Activated gamma-delta T cell (primary cell): ENCODE results near the gene PBOV1.
"Not testable (repeated sequence)": the region's sequence is repeated elsewhere in the genome, so short reads cannot be mapped to it uniquely, and the experiment has no call there.

Source experiments
- DNase-seq: peaks from one replicate; lab custom pipeline; 2025; lab: John Stamatoyannopoulos, UW

PBOV1 gene

DNA sequence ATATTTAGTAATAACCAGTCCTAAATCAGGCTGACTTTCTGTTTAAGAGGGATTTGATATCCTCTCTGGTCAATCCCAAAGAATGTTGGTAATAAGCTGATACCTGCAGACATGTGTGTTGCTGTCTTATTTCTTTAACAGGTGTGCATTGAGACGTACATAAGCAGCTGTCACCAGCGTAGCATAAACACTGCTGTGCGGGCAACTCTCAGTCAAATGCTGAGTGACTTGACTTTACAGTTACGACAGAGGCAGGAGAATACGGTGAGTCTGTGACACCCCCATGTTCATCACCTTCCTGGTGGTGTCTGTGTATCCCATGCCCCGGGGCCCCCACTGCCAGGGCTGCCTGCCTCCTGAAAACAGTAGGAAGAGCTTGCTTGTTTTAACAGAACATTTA lies 20.1 kb upstream of the PBOV1 start:
- no peak for DNase-seq

DNA sequence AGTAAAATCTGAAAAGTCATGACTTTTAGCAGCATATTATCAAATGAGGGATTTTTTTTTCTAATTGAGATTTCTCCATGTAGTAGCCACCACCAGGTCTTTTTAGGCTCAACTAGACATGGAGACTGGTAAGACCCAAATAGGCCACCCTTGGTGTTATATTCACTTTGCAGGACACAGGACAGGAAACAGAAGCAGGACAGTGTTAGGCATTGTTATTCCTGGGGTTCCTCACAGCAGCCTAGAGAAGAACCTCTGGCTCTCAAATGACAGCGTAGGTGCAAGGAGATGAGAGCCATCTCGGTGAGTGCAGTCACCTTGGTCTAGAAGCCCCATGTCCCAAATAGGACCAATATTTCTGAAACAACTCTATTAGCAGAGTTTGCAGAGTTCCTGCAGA lies 19.2 kb upstream of the PBOV1 start:
- no peak for DNase-seq

DNA sequence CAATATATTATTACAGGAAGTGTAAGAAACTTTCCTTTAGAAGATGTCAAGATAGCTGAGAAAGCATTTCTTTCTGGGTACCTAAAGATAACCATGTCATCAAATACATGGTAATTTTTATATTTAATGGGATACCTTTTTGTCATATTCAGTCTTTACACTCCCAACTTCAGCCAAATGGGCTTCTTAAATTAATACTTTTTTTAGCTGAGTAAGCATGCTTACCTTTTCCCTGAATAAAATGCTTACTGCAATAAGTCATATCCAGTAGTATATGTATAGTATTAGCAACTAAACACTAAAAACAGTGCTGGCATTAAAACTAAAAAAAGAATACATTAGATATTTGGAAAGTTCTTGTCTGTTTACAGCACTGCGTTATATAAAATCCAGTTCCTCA lies 17.4 kb upstream of the PBOV1 start:
- no peak for DNase-seq

DNA sequence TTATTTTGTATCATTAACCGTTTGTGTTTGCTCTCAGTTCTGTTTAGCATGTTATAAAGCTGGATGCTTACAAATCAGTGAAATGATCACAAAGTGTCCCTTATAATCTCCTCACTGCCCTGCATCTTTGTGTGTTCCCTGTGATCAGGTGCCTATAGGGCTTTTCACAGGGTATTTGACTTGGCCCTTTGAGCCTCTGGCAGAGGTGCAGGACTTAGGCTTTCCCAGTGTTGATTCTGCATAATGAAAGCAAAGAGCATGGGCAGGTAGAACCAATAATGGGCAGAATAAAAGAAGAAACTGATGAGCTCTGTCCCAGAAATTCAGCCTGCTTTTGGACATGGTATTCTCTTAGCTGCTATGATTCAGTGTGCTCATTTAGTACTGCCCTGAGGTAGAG lies 16.9 kb upstream of the PBOV1 start:
- no peak for DNase-seq

DNA sequence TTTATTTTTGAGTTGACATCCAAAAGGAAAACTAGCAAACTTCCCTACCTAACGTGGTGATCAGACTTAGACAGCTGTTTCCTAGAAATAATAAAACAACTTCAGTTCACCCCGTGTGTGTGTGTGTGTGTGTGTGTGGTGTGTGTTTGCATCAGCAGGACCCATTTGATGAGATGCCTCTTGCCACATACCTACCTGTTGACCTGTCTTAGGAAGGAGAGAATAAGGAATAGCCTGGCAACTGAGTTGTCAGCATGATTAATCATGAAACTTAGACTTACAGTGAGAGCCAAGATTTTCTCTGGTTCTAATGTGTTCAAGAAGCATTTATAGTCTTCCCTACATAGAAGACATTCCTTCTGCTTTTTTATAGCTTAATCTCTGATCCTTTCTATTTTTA lies 16.1 kb upstream of the PBOV1 start:
- no peak for DNase-seq

DNA sequence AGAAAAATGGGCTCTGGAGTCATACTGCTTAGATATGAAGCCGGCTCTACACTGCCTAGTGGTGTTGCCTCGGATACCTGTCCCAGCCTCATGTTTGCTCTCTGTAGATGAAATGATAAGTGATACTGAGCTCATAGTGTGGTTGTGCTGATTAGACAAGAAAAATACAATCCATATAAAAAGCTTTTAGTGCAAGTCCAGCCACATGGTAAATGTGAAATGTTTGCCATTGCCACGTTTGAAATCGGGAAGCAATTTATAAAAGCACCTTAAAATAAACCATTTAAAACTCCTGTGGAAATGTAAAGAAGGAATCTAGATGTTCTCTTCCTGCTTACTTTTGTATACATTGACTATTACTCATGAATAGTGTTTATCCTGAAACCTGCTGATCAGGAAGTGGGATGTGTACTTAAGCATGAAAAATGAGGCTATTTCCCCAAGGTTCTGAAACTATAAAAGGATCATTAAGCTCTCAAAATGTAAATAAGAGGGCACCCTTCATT lies 13.1 kb upstream of the PBOV1 start:
- DNase-seq, result no peak

DNA sequence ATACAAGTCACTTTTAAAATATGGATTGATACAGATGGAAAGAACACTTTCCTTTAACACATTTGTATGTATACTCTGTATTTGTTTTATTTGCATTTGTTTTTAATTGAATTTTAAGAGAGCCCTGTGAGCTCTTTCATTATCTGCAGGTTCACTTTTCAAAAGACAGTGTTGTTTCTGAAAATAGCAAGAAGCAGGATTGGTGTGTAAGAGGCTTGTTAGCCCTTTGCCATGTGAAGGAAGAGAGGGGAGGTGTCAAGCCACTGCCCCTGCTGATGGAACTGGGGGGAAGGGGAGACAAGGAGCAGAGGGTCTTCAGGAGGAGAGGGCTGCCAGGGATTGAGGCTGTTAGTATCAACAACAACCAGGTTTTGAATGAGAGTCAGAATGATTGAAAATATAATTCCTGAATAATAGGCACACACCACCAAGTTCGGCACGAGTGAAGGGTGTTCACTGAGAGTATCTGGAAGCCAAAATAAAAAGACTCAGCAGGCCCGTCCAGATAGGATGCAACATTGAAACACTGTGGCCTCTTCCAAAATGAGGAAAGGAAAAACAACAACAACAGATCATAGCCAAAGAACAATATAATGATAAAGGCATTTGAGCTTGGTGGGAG lies 12.6 kb upstream of the PBOV1 start:
- no peak for DNase-seq

DNA sequence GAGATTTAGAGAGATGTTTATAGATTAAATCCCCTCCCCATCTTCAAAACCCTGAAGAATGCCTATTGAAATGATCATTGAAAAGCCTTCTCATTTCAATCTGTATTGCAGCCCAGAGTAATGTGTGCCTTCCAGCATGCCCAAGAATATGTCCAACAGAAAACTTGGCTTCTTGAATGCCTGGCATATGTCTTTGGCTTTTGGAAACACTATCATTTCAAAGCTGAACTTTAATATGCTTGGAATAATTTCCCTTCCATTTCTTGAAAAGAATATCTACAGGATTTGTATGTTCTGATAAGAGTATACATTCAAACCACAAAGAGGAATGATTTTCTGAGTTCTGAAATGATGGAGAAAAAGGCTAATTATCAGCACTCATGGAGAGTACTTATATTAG lies 11.9 kb upstream of the PBOV1 start:
- no peak for DNase-seq

DNA sequence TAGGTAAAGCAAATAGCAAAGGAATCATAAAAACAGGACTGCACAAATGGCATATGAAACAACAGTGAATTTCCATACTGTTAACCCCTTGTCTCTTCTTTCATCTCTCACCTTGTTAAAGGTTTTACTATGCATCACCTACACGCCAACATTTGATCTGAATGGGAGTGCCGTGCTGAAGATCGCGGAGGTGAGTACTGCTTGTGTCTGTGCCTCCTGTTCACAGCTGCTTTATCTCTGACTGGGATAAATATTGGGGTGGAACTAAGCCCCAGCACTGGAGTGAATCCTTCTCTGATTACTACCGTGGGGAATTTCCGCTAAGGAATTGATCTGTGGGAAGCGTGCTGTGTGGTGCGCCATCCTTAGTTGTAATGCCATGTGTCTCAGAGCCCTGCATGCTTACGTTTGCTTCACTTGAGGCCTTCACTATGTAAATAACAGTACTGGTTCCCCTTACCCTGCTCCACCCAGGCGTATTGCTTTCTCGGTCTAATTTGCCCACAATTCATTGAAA lies 11.4 kb upstream of the PBOV1 start:
- no peak for DNase-seq

DNA sequence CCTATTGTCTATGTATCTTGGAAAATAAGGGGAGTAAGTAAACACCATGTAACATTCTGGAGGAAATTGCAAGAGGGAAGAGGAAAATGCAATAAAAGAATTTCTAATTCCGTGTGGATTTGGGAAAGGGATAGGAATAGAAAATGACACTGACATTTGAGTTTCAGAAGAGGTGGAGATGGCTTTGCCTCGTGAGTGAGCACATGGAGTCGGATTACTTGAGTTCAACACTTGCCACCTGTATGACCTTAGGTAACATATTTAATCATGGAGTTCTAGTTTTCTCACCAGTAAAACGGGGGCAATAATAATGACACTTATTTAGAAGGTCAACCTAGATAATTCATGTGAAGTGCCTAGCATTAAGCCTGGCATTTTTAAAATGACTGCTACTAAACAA lies 10.8 kb upstream of the PBOV1 start:
- no peak for DNase-seq

DNA sequence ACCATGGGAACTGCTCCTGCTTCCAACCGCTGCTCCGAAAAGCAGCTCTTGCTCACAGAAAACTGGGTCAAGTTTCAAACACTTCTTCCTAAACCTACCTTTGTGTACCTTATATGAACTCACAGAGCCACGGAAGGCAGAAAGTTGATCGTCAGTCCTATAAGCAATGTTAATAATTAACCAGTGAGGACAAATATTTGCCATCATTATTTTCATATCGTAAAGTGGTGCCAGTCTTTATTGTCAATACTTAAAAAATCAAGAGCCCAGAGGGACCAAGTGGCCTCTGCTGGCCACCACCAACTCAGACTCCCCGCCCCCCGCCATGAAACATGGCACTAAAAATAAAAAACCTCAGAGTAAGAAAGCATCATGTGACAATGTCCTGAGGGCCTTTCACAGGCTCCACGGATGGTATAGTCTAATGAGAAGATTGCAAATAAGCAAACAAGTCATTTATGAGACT lies 9.1 kb upstream of the PBOV1 start:
- no peak for DNase-seq

DNA sequence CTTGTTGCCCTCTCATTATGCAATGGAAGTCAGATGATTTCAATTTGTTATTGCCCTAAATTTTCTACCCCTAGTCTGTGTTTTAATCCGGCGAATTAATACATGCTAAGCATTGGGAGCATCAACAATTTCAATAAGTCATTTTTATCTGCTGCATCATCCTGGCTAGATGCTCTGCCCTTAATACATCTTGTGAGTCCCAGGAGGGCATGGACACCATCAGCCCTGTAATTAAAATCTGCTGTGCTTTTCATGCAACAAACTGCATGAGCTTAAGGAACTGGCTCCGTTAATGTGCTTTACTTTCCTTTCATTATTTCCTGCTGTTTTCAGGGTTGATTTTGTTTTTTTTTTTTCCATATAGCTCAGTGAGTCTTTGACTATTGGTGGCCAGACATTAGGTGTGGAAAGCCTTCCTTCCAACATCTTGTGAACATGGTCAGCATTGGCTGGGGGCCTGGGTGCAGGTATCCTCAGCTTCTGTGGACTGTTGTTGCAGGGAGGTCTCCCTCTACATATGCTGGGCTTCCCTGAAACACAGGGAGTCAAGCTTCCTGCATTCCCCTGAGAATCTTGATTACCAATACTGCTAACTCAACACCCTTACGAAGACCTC lies 8.5 kb upstream of the PBOV1 start:
- DNase-seq, result no peak

DNA sequence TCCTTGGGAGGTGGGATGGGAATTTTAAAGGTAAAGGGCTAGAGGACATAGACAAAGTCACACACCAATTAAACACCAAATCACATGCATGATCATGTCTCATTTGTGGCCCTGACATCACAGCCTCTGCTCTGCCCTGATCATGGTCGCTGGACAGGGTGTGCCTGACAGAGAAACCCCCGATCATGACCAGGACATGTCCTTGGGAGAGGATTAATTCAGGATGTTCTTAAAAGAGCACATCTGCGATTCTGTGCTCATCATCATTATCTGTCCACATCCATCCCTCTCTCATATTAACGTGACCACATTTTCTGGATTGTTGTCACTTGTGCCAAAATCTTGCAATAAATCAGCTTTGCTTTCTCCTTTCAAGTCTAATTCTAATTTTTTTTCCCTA lies 7.7 kb upstream of the PBOV1 start:
- no peak for DNase-seq

DNA sequence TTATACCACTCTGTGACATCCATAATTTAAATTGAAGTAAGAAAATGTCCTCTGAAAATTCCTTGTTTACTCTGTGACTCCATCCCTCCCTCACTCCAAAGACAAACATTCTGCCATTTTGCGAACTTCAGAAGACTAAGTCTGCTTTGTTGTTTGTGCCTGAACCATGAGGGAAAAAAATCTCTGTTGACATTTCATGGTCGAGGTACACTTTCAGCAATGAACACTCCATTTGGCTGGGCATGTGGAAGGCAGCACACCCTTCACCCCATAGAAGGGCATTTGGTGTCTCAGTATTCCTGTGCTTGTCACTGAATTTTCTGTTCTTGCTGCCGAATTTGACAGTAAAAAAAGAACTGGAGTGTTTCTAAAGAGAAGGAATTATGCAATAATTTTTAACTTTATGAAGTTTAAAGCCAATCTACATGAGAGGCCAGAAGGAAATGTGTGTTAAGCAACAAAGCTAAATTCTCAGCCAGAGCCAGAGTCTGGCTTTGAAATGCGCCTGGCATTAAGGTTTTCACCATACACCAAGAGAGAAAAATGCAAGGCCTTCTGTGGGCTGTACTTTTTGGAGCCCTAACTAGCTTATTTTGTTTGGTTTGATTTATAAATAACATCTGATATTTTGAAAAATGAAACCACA lies 4.7 kb upstream of the PBOV1 start:
- no peak for DNase-seq

DNA sequence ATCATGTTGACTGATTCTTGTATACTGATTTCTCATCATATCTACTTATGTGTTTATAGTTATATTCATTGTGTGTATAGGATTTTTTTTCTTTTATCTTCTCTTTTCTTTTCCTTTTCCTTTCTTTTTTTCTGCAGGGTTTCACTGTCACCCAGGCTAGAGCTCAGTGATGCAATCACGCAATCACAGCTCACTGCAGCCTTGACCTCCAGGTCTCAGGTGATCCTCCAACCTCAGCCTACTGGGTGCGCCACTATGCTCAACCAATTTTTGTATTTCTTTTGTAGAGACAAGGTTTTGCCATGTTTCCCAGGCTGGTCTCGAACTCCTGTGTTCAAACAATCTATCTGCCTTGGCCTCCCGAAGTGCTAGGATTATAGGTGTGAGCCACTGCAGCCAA lies 1.6 kb upstream of the PBOV1 start:
- DNase-seq, result no peak

DNA sequence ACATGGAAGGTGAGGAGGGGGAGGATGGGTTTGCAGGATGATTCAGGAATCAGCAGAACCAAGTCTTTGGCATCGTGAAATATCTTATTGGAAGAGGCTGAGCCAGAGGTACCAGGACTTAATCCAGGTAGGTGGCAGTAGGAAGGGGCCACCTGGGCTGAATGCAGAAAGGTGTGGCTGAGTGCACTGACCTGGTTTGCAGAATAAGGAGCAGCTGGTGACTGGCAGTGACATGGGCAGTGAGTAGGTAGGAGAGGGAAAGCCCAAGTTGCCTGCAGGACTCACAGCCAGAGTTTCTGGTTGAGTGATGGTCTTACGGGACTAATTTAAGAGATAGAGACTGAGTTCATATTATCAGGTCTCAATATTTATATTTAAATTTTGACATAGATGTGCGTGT lies 1.1 kb upstream of the PBOV1 start:
- no peak for DNase-seq

DNA sequence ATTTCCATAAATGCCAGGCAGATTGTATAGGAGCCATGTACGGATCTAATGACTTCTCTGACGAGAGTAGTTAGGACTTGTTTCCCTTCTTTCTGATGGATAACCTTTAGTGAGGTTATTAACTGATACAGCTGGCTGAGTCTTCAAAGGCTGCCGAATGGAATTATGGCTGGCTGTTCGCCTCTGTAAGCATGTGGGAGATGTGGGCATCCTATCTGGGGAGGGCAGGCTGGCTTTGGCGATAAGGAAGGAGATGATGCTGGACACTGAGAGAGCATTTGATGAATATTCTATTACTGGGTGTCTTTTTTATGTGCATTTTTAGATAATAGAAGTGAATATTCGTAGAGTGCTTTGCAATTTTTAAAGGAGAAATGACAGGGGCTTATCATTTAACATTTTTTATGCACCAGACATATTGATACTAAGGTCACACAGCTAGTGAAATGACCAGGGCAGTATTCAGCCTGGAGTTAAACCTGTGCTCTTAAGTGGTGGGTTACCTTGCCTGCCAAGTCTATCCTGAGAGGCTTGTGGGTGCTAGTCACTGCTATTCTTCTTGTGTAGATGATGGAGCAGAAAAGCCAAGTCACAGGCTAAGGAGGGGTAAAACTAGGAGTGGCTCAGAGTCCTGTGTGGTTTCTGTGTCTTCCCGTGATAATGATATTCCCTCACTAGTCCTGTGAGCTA lies 3.1 kb downstream of the PBOV1 start:
- DNase-seq, result no peak

DNA sequence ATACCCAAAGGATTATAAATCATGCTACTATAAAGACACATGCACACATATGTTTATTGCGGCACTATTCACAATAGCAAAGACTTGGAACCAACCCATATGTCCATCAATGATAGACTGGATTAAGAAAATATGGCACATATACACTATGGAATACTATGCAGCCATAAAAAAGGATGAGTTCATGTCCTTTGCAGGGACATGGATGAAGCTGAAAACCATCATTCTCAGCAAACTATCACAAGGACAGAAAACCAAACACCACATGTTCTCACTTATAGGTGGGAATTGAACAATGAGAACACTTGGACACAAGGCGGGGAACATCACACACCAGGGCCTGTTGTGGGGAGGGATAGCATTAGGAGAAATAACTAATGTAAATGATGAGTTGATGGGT lies 5.8 kb downstream of the PBOV1 start:
- DNase-seq, result not testable (repeated sequence)

DNA sequence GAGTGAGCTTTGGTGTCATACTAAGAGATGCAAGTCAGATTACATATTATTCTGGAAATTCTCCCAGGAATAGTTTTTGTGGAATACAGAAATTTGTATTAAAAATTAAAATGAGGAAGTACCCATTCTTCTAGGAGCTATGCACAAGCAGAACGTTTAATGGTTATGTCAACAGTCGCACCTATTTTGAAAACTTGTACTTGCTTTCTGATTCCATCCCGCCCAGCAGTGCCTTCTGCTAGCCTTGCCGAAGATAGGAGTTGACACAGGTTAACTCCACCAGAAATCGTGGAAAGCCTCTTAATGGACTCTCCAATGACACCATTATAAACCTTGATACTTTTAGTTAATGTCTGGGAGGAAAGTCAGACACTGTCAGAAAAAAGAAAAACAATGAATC lies 6.7 kb downstream of the PBOV1 start:
- DNase-seq, result no peak

DNA sequence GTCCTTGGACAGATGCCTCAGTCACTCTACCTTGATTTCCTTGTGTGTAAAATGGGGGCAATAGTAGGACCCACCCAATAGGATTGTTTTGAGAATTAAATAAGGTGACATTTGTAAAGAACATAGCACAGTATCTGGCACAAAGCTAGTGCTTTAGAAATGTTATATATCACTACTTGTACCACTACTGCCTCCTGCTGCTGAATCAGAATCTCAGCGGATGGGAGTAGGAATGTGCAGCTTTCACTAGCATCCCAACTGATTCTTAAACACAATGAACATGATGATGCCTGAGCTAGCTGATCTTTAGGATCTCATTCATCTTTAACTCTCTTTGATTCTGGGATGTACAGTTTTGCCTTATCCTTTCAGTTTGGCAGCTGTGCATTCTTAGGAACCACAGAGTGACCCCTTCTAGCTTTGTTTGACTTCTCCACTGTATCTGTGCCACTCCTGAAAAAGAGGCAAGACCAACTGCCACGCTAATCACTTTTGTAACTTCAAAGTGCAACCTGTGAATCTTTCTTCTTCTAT lies 7.2 kb downstream of the PBOV1 start:
- no peak for DNase-seq

DNA sequence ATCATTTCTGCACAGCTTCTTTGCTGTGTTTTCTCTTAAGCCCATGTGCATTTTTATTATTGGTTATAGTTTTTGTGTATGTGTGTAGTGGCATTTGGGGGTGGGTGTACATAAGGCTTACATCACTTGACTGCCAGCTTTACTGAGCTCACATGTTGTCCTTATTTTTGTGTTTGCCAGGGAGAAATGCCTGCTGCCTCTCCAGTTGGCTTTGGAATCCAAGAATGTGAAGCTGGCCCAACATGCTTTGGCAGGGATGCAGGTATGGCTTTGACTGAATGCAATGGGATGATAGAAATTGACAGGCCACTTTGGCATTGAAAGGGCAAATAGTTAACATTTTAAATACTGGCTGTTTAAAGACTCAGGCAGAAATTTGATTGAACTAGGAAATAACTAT lies 11.4 kb downstream of the PBOV1 start:
- DNase-seq, result no peak

DNA sequence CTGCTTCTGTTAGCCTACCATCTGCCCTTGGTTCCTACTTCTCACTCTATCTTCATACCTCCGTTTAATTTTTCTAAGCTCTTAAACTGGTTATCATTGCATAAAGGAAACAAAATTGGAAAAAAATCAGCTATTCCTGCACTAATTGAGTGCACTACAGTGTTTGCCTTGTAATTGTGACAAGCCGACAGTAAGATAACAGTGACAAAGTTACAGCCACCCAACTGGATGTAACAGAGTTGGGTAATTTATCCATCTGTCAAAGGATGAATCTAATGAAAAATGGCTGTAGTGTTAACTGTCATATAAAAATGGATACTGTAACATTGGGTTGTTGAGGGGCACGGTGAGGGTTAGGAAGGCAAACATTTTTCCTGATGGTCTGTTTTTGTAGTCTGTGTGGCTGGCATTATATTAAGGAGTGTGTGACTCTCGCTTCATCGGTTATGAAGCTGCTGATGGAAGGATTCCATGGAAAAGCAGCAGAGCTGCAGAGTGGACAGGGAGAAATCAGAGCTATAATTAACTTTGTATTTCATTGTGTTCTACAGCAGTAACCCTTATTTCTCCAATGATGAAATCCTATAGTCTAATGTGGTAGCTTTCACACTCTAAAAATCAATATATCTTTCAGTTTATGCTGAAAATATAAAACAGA lies 12.7 kb downstream of the PBOV1 start:
- no peak for DNase-seq
